Panc1 (cell line): ENCODE measurements around the gene PRR29. TPM values are rescaled to one million over a fixed set of nuclear protein-coding genes. Genes with fewer than 3 reads are reported as not detected.

Experiments used
- ATAC-seq: fragments of 200-7000 bp; cut with Tn5 transposase; 2 replicates; pipeline ENCODE4 v1.9.1; 2020; ENCODE audit warnings: mild to moderate bottlenecking, moderate library complexity
- BruUV-seq: library from RNA; stranded (reverse); fragments of 400-500 nt; replicated peaks from 2 replicates; lab custom pipeline; 2021; lab: Mats Ljungman, UMichigan
- CTCF ChIA-PET: fragments of 300-600 bp; sonication (Branson Sonifier 250); formaldehyde crosslinking; loops from one replicate; lab custom pipeline; 2022; ENCODE audit warnings: antibody characterized with exemption; lab: Charles Lee
- POLR2A ChIA-PET: fragments of 300-600 bp; sonication (Branson Sonifier 250); formaldehyde crosslinking; loops from one replicate; lab custom pipeline; 2022; ENCODE audit warnings: antibody characterized with exemption; lab: Charles Lee
- DNase-seq: peaks from one replicate; pipeline ENCODE4 v3.0.0-alpha.2; 2010; ENCODE audit warnings: low read depth, low spot score
- H3K27ac ChIP-seq: 2 replicates; pipeline ENCODE4 v1.5.1; 2011; ENCODE audit warnings: mild to moderate bottlenecking, low read length, inconsistent platforms
- H3K27me3 ChIP-seq: fragments of 200-500 bp; sonication (Bioruptor generic); 2 replicates; pipeline ENCODE4 v1.6.0; 2014; ENCODE audit warnings: low read length, inconsistent platforms; ENCODE audit not compliant: control insufficient read depth, insufficient read depth
- H3K36me3 ChIP-seq: fragments of 200-500 bp; sonication (Bioruptor generic); 2 replicates; pipeline ENCODE4 v1.5.1; 2014; ENCODE audit warnings: inconsistent platforms, mild to moderate bottlenecking, low read length, moderate library complexity; ENCODE audit not compliant: control insufficient read depth, insufficient read depth
- H3K4me1 ChIP-seq: 2 replicates; pipeline ENCODE4 v1.5.1; 2011; ENCODE audit warnings: inconsistent platforms, mild to moderate bottlenecking, low read length, moderate library complexity; ENCODE audit not compliant: control insufficient read depth, insufficient read depth
- H3K4me3 ChIP-seq, 2 experiments: 2 replicates each; pipeline ENCODE4 v1.5.1; 2011 to 2012; ENCODE audit warnings: low read depth in 2 of 2, low read length in 2 of 2, mild to moderate bottlenecking in 2 of 2, inconsistent platforms in 1 of 2, moderate library complexity in 1 of 2
- H3K9me3 ChIP-seq: fragments of 200-500 bp; sonication (Bioruptor generic); 2 replicates; pipeline ENCODE4 v1.5.1; 2014; ENCODE audit warnings: low read depth, mild to moderate bottlenecking, inconsistent platforms, low read length, moderate library complexity; ENCODE audit not compliant: control insufficient read depth, insufficient read depth
- CTCF ChIP-seq: fragments of 450-650 bp; IDR thresholded peaks from 2 replicates; pipeline ENCODE4 v1.5.1; 2017; ENCODE audit warnings: mild to moderate bottlenecking
- POLR2AphosphoS5 ChIP-seq: IDR thresholded peaks from 2 replicates; pipeline ENCODE4 v1.6.1; 2012; ENCODE audit warnings: mild to moderate bottlenecking, low read depth, low read length, moderate library complexity
- SIN3A ChIP-seq: IDR thresholded peaks from 2 replicates; pipeline ENCODE4 v1.6.1; 2012; ENCODE audit warnings: low read depth, mild to moderate bottlenecking, low read length, moderate library complexity, borderline replicate concordance; ENCODE audit not compliant: insufficient read depth
- TCF7L2 ChIP-seq: IDR thresholded peaks from 2 replicates; pipeline ENCODE4 v1.6.1; 2011; ENCODE audit warnings: mild to moderate bottlenecking, low read depth, low read length, inconsistent platforms
- in situ Hi-C: cut with HindIII; loops from 2 replicates; pipeline ENCODE4 v1.10.0; 2016; ENCODE audit warnings: low sequenced_read_pairs, low pct_unique_long_range_greater_than_20kb
- intact Hi-C: fragments of 100-400 bp; cut with micrococcal nuclease; formaldehyde crosslinking; loops from one replicate; pipeline ENCODE4 v1.10.0; 2022; ENCODE audit not compliant: unreplicated experiment
- total RNA-seq: library from RNA; stranded (reverse); gene quantifications from one replicate; pipeline ENCODE4 v1.2.1, GENCODE V29; 2021; ENCODE audit not compliant: unreplicated experiment
- TF ChIP-seq, protein P1 (sequence below), 2 experiments: IDR thresholded peaks; 2 replicates each; pipeline ENCODE4 v1.6.1; 2011 to 2012; ENCODE audit warnings: low read depth in 2 of 2, control low read depth in 1 of 2, low read length in 1 of 2, mild to moderate bottlenecking in 1 of 2, moderate library complexity in 1 of 2; ENCODE audit not compliant: insufficient read depth in 1 of 2

PRR29 gene
- total RNA-seq, 1 experiment from 2014 or later, result 0.10 TPM

- Histone ChIP-seq H3K36me3 (no peaks in the 10 kb centered on the region), H3K4me1 (no peaks in the 10 kb centered on the region), H3K4me3 (no peak overlapping the region), H3K27ac (no peak overlapping the region), H3K27me3 (peaks cover 3% of the 10 kb centered on the region), H3K9me3 (no peaks in the 10 kb centered on the region)
- intact Hi-C loops (loop anchor here (10.0 kb wide), 1 partner anchor 79 kb away; the partner anchor contains the start of genes CSHL1 and GH1), in situ Hi-C loops (no loop called here)
- TF ChIP-seq POLR2AphosphoS5 (no peak), TCF7L2 (no peak), SIN3A (no peak), CTCF (no peak)
- TF ChIP-seq, protein P1, sequence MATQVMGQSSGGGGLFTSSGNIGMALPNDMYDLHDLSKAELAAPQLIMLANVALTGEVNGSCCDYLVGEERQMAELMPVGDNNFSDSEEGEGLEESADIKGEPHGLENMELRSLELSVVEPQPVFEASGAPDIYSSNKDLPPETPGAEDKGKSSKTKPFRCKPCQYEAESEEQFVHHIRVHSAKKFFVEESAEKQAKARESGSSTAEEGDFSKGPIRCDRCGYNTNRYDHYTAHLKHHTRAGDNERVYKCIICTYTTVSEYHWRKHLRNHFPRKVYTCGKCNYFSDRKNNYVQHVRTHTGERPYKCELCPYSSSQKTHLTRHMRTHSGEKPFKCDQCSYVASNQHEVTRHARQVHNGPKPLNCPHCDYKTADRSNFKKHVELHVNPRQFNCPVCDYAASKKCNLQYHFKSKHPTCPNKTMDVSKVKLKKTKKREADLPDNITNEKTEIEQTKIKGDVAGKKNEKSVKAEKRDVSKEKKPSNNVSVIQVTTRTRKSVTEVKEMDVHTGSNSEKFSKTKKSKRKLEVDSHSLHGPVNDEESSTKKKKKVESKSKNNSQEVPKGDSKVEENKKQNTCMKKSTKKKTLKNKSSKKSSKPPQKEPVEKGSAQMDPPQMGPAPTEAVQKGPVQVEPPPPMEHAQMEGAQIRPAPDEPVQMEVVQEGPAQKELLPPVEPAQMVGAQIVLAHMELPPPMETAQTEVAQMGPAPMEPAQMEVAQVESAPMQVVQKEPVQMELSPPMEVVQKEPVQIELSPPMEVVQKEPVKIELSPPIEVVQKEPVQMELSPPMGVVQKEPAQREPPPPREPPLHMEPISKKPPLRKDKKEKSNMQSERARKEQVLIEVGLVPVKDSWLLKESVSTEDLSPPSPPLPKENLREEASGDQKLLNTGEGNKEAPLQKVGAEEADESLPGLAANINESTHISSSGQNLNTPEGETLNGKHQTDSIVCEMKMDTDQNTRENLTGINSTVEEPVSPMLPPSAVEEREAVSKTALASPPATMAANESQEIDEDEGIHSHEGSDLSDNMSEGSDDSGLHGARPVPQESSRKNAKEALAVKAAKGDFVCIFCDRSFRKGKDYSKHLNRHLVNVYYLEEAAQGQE (IDR thresholded peaks at IDR 0.05; ENCODE audit: insufficient read depth in 1 of 2, low read depth in 2 of 2, low read length in 1 of 2), result no peak
- CTCF ChIA-PET, result no interaction called here
- BruUV-seq, result no TSS peak
- POLR2A ChIA-PET, result interaction anchor here (0.6 kb wide), 1 partner anchor 11 kb away, joined by 5 read pairs; no protein-coding TSS in a partner anchor
- no peak for DNase-seq
- no peak for ATAC-seq
These were observed 4.7 kb upstream of the PRR29 start for GRCh38 chr17:63993368-63993985.

DNA sequence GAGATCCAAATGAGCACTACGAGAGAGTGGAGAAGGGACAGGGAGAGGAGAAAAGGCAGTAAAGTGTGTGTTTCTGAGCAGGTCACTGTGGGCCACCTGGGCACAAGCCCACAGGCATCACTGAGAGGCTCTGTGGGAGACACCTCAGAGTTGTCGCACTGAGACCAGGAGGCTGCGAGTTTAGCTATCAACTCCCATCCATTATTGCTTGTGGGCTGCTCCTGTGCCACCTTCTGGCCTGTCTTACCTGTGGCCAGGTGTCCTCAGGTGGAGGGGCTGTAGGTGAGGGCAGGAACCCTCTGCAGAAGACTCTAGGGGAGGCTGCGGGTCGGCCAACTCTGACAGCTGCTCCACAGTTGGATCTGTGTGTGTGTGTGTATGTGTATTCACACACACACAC lies 2.5 kb upstream of the PRR29 start:
- no peak for ATAC-seq
- no peaks in the 10 kb centered on the region for H3K36me3 ChIP-seq

More for the DNA sequence above, 2.5 kb upstream of the PRR29 start:
- CTCF ChIA-PET, result no interaction called here
- H3K9me3 ChIP-seq, result no peaks in the 10 kb centered on the region
- no peaks in the 10 kb centered on the region for H3K4me1 ChIP-seq
- no peak for DNase-seq
- no peak overlapping the region for H3K4me3 ChIP-seq
- in situ Hi-C loops (no loop called here), intact Hi-C loops (loop anchor here (10.0 kb wide), 1 partner anchor 81 kb away; the partner anchor contains the start of genes CSHL1 and GH1)
- BruUV-seq, result no TSS peak
- H3K27ac ChIP-seq, result no peak overlapping the region
- H3K27me3 ChIP-seq, result peaks cover 3% of the 10 kb centered on the region
- POLR2A ChIA-PET, result no interaction called here
- TF ChIP-seq SIN3A, result no peak
- no peak for TF ChIP-seq TCF7L2
- TF ChIP-seq POLR2AphosphoS5, result no peak
- TF ChIP-seq, protein P1 (IDR thresholded peaks at IDR 0.05; ENCODE audit: insufficient read depth in 1 of 2, low read depth in 2 of 2, low read length in 1 of 2), result no peak
- no peak for TF ChIP-seq CTCF
